HCT116 (cell line): Measurements from ENCODE around the gene CILP2. TPM values are rescaled to one million over a fixed set of nuclear protein-coding genes. Genes with fewer than 3 reads are reported as not detected.

Source experiments
- ATAC-seq: fragments of 200-7000 bp; cut with Tn5 transposase; 2 replicates; pipeline ENCODE4 v1.9.1; 2020; ENCODE audit warnings: mild to moderate bottlenecking, moderate library complexity
- BruUV-seq: library from RNA; stranded (reverse); fragments of 400-500 nt; replicated peaks from 2 replicates; lab custom pipeline; 2021; lab: Mats Ljungman, UMichigan
- CTCF ChIA-PET: fragments of 300-600 bp; sonication (Branson Sonifier 250); formaldehyde crosslinking; loops from one replicate; lab custom pipeline; 2021; ENCODE audit warnings: antibody characterized with exemption; lab: Charles Lee
- POLR2A ChIA-PET: fragments of 300-600, 350-600 bp; sonication (Branson Sonifier 250); formaldehyde crosslinking; loops from one replicate; lab custom pipeline; 2021; ENCODE audit warnings: antibody characterized with exemption; lab: Charles Lee
- RAD21 ChIA-PET, 2 experiments: fragments of 300-600 bp; sonication (Branson Sonifier 250); formaldehyde crosslinking; loops; one replicate each; lab custom pipeline; 2023; ENCODE audit warnings: low total read pairs in 2 of 2; ENCODE audit not compliant: uncharacterized antibody in 2 of 2, unreplicated experiment in 2 of 2, low non-redundant PET in 1 of 2; lab: Charles Lee
- DNase-seq: peaks from one replicate; pipeline ENCODE4 v3.0.0-alpha.2; 2010; ENCODE audit warnings: low read depth, low spot score
- H2AFZ ChIP-seq: fragments of 200-600 bp; shearing (Covaris generic), sonication (generic); 2 replicates; pipeline ENCODE4 v1.6.1; 2017; ENCODE audit warnings: low read depth, mixed run types, mixed read lengths, antibody characterized with exemption, low read length; ENCODE audit not compliant: poor library complexity, severe bottlenecking
- H3K27ac ChIP-seq: 2 replicates; pipeline ENCODE4 v1.5.1; 2012; ENCODE audit warnings: low read depth, low read length
- H3K27me3 ChIP-seq: fragments of 200-600 bp; sonication (generic); 2 replicates; pipeline ENCODE4 v1.6.1; 2016; ENCODE audit warnings: mixed run types, low read length, mixed read lengths; ENCODE audit not compliant: insufficient read depth
- H3K36me3 ChIP-seq, 2 experiments: fragments of 200-500 bp in 1 of 2; fragments of 200-600 bp in 1 of 2; sonication (Bioruptor generic) in 1 of 2; sonication (generic) in 1 of 2; 2 replicates each; pipeline versions ENCODE4 v1.5.1 to v1.6.1; 2014 to 2016; ENCODE audit warnings: low read length in 2 of 2, inconsistent platforms in 1 of 2, mixed read lengths in 1 of 2, mixed run types in 1 of 2; ENCODE audit not compliant: insufficient read depth in 2 of 2, control insufficient read depth in 1 of 2
- H3K4me1 ChIP-seq, 2 experiments: fragments of 200-600 bp in 1 of 2; sonication (generic) in 1 of 2; 2 replicates each; pipeline versions ENCODE4 v1.5.1 to v1.6.1; 2012 to 2017; ENCODE audit warnings: low read length in 2 of 2, inconsistent platforms in 1 of 2, mild to moderate bottlenecking in 1 of 2, mixed read lengths in 1 of 2, mixed run types in 1 of 2, moderate library complexity in 1 of 2; ENCODE audit not compliant: insufficient read depth in 2 of 2, control insufficient read depth in 1 of 2
- H3K4me2 ChIP-seq: fragments of 200-600 bp; sonication (generic); 2 replicates; pipeline ENCODE4 v1.6.1; 2017; ENCODE audit warnings: mixed run types, low read length, mixed read lengths
- H3K4me3 ChIP-seq, 2 experiments: fragments of 200-600 bp in 1 of 2; sonication (generic) in 1 of 2; replicated peaks in 1 of 2; 2 replicates each; pipeline ENCODE4 v1.5.1; 2011 to 2016; ENCODE audit warnings: low read length in 2 of 2, control low read depth in 1 of 2, low read depth in 1 of 2, mild to moderate bottlenecking in 1 of 2, mixed read lengths in 1 of 2, mixed run types in 1 of 2
- H3K79me2 ChIP-seq: fragments of 200-600 bp; sonication (generic); 2 replicates; pipeline ENCODE4 v1.6.1; 2017; ENCODE audit warnings: mild to moderate bottlenecking, mixed run types, low read length, moderate library complexity, mixed read lengths; ENCODE audit not compliant: insufficient read depth
- H3K9ac ChIP-seq: fragments of 200-600 bp; sonication (generic); 2 replicates; pipeline ENCODE4 v1.6.1; 2016; ENCODE audit warnings: low read length, mixed read lengths
- H3K9me2 ChIP-seq: fragments of 200-600 bp; sonication (generic), shearing (Covaris generic); 2 replicates; pipeline ENCODE4 v1.6.1; 2017; ENCODE audit warnings: mixed run types, mild to moderate bottlenecking, moderate library complexity; ENCODE audit not compliant: insufficient read depth
- H3K9me3 ChIP-seq, 2 experiments: fragments of 200-500 bp in 1 of 2; fragments of 200-600 bp in 1 of 2; sonication (Bioruptor generic) in 1 of 2; sonication (generic) in 1 of 2; 2 replicates each; pipeline ENCODE4 v1.6.1; 2014 to 2017; ENCODE audit warnings: low read length in 2 of 2, mixed read lengths in 2 of 2, inconsistent platforms in 1 of 2, low read depth in 1 of 2, mild to moderate bottlenecking in 1 of 2, mixed run types in 1 of 2, moderate library complexity in 1 of 2; ENCODE audit not compliant: control insufficient read depth in 1 of 2, insufficient read depth in 1 of 2
- H4K20me1 ChIP-seq: fragments of 200-600 bp; sonication (generic), shearing (Covaris generic); 2 replicates; pipeline ENCODE4 v1.6.1; 2017; ENCODE audit warnings: mixed run types, mild to moderate bottlenecking, moderate library complexity; ENCODE audit not compliant: insufficient read depth
- ELF1 ChIP-seq: IDR thresholded peaks from 2 replicates; pipeline ENCODE4 v1.6.1; 2012; ENCODE audit warnings: low read depth, borderline replicate concordance
- EZH2 ChIP-seq: fragments of 200-600 bp; sonication (generic); IDR thresholded peaks from 2 replicates; pipeline ENCODE4 v1.6.1; 2017; ENCODE audit warnings: antibody characterized with exemption, mixed run types
- EZH2phosphoT487 ChIP-seq: fragments of 200-600 bp; IDR thresholded peaks from 2 replicates; pipeline ENCODE4 v1.6.1; 2018; ENCODE audit warnings: antibody characterized with exemption, borderline replicate concordance
- FOSL1 ChIP-seq: IDR thresholded peaks from 2 replicates; pipeline ENCODE4 v1.6.1; 2012; ENCODE audit warnings: low read depth
- POLR2A ChIP-seq: IDR thresholded peaks from 2 replicates; pipeline ENCODE4 v1.7.0; 2011; ENCODE audit warnings: borderline replicate concordance; ENCODE audit not compliant: insufficient read depth, insufficient read length; ENCODE audit errors: extremely low read depth
- POLR2AphosphoS5 ChIP-seq: IDR thresholded peaks from 2 replicates; pipeline ENCODE4 v1.6.1; 2011; ENCODE audit warnings: mild to moderate bottlenecking, low read depth, low read length, moderate library complexity
- RAD21 ChIP-seq: IDR thresholded peaks from 2 replicates; pipeline ENCODE4 v1.6.1; 2012; ENCODE audit warnings: low read depth, mild to moderate bottlenecking
- TCF7L2 ChIP-seq: IDR thresholded peaks from 2 replicates; pipeline ENCODE4 v1.7.0; 2011; ENCODE audit warnings: borderline replicate concordance, inconsistent platforms; ENCODE audit not compliant: insufficient read depth, insufficient read length; ENCODE audit errors: extremely low read depth
- YY1 ChIP-seq: IDR thresholded peaks from 2 replicates; pipeline ENCODE4 v1.6.1; 2011; ENCODE audit warnings: low read length, low read depth, moderate library complexity, mild to moderate bottlenecking; ENCODE audit not compliant: insufficient replicate concordance; ENCODE audit errors: extremely low read depth
- ZBTB33 ChIP-seq: IDR thresholded peaks from 2 replicates; pipeline ENCODE4 v1.6.1; 2011; ENCODE audit warnings: mild to moderate bottlenecking, low read length, moderate library complexity; ENCODE audit not compliant: insufficient replicate concordance; ENCODE audit errors: extremely low read depth
- ZFX ChIP-seq: fragments of 450-650 bp; IDR thresholded peaks from 2 replicates; pipeline ENCODE4 v1.6.1; 2017
- intact Hi-C: fragments of 100-400 bp; cut with micrococcal nuclease; formaldehyde crosslinking; loops from 2 replicates; pipeline ENCODE4 v1.10.0; 2022
- total RNA-seq: library from RNA; stranded (reverse); gene quantifications from one replicate; pipeline ENCODE4 v1.2.1, GENCODE V29; 2021; ENCODE audit not compliant: unreplicated experiment

Gene CILP2
- total RNA-seq, 1 experiment from 2014 or later: 13.1 TPM

GRCh38 chr19:19527674-19528625 is 10.1 kb upstream of the CILP2 start:
- Histone ChIP-seq H3K4me2 (no peak overlapping the region), H3K4me1 (no peaks in the 10 kb centered on the region; a peak in 1 of 4 replicates), H3K9me3 (no peaks in the 10 kb centered on the region), H3K9me2 (no peaks in the 10 kb centered on the region), H3K79me2 (peaks cover 33% of the 10 kb centered on the region), H2AFZ (no peak overlapping the region), H3K36me3 (peaks cover 0 to 9% of the 10 kb centered on the region in 2 experiments; a peak in 3 of 4 replicates), H3K4me3 (no peak overlapping the region), H3K27ac (no peak overlapping the region), H4K20me1 (no peaks in the 10 kb centered on the region), H3K9ac (no peak overlapping the region), H3K27me3 (no peaks in the 10 kb centered on the region)
- TF ChIP-seq YY1: no peak
- no peak for TF ChIP-seq ELF1
- no peak for TF ChIP-seq RAD21
- TF ChIP-seq ZFX: no peak
- TF ChIP-seq POLR2A: no peak
- no peak for TF ChIP-seq EZH2phosphoT487
- no peak for TF ChIP-seq TCF7L2
- TF ChIP-seq EZH2: no peak
- no peak for TF ChIP-seq FOSL1
- TF ChIP-seq POLR2AphosphoS5: no peak
- no peak for TF ChIP-seq ZBTB33
- ATAC-seq (no peak), DNase-seq (no peak)
- ChIA-PET CTCF (no interaction called here), RAD21 (no interaction called here), POLR2A (no interaction called here)
- no TSS peak for BruUV-seq
- intact Hi-C loops: no loop called here
